PC-3 (cell line): Measurements from ENCODE around the gene POU2F1.

Source experiments
- EZH2 ChIP-seq: fragments of 300-600 bp; sonication (generic); IDR thresholded peaks from one replicate; pipeline ENCODE4 v1.6.1; 2017; ENCODE audit warnings: antibody characterized with exemption, mild to moderate bottlenecking, low read length; ENCODE audit not compliant: unreplicated experiment
- TF ChIP-seq, protein P1 (sequence below): fragments of 300-600 bp; sonication (generic); conservative IDR thresholded peaks from 2 replicates; pipeline ENCODE4 v1.5.1; 2017; ENCODE audit warnings: antibody characterized with exemption, low read depth, mild to moderate bottlenecking, low read length

DNA sequence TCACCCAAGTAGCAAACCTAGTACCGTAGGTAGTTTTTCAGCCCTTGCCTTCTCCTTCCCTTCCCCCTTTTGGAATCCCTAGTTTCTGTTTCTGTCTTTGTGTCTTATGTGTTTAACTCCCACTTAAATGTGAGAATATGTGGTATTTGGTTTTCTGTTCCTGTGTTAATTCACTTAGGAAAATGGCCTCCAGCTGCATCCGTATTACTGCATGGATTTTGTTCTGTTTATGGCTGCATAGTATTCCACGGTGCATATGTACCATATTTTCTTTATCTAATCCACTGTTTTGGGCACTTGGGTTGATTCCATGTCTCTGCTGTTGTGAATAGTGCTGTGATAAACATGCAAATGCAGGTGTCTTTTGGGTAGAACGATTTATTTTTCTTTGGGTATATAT is 138.6 kb downstream of the POU2F1 start:
- TF ChIP-seq, protein P1, sequence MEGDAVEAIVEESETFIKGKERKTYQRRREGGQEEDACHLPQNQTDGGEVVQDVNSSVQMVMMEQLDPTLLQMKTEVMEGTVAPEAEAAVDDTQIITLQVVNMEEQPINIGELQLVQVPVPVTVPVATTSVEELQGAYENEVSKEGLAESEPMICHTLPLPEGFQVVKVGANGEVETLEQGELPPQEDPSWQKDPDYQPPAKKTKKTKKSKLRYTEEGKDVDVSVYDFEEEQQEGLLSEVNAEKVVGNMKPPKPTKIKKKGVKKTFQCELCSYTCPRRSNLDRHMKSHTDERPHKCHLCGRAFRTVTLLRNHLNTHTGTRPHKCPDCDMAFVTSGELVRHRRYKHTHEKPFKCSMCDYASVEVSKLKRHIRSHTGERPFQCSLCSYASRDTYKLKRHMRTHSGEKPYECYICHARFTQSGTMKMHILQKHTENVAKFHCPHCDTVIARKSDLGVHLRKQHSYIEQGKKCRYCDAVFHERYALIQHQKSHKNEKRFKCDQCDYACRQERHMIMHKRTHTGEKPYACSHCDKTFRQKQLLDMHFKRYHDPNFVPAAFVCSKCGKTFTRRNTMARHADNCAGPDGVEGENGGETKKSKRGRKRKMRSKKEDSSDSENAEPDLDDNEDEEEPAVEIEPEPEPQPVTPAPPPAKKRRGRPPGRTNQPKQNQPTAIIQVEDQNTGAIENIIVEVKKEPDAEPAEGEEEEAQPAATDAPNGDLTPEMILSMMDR, result no peak
- no peak for TF ChIP-seq EZH2
